HEK293 (cell line): ENCODE measurements around the gene OSTM1.
A peak's percentile ranks its signal among the peaks of the same experiment; 100 is the strongest.

ENCODE experiments used
- BCL11A ChIP-seq: fragments of 450-650 bp; formaldehyde crosslinking; IDR thresholded peaks from 2 replicates; pipeline ENCODE4 v1.5.1; 2016; ENCODE audit warnings: low read depth, missing biosample characterization, missing genetic modification characterization
- IKZF3 ChIP-seq: fragments of 450-650 bp; IDR thresholded peaks from 2 replicates; pipeline ENCODE4 v1.5.0; 2018; ENCODE audit warnings: missing biosample characterization, mild to moderate bottlenecking, missing genetic modification characterization, moderate library complexity
- KLF10 ChIP-seq: fragments of 450-650 bp; IDR thresholded peaks from 2 replicates; pipeline ENCODE4 v1.5.1; 2018; ENCODE audit warnings: missing biosample characterization, mild to moderate bottlenecking, missing genetic modification characterization
- KLF9 ChIP-seq: fragments of 450-650 bp; formaldehyde crosslinking; IDR thresholded peaks from 2 replicates; pipeline ENCODE4 v1.5.1; 2016; ENCODE audit warnings: missing biosample characterization, missing genetic modification characterization, low read depth
- REPIN1 ChIP-seq: fragments of 450-650 bp; formaldehyde crosslinking; IDR thresholded peaks from 2 replicates; pipeline ENCODE4 v1.5.1; 2017; ENCODE audit warnings: missing biosample characterization, missing genetic modification characterization, low read depth
- SALL2 ChIP-seq: fragments of 450-650 bp; formaldehyde crosslinking; IDR thresholded peaks from 2 replicates; pipeline ENCODE4 v1.5.0; 2017; ENCODE audit warnings: missing biosample characterization, mild to moderate bottlenecking, missing genetic modification characterization, borderline replicate concordance
- TSHZ1 ChIP-seq: fragments of 450-650 bp; formaldehyde crosslinking; IDR thresholded peaks from 2 replicates; pipeline ENCODE4 v1.5.1; 2016; ENCODE audit warnings: missing biosample characterization, missing genetic modification characterization, borderline replicate concordance
- YY1 ChIP-seq: fragments of 450-650 bp; formaldehyde crosslinking; IDR thresholded peaks from 2 replicates; pipeline ENCODE4 v1.5.1; 2018; ENCODE audit warnings: missing biosample characterization, missing genetic modification characterization
- ZBTB7A ChIP-seq: fragments of 450-650 bp; formaldehyde crosslinking; IDR thresholded peaks from 2 replicates; pipeline ENCODE4 v1.5.1; 2016; ENCODE audit warnings: low read depth, missing biosample characterization, missing genetic modification characterization
- ZIC2 ChIP-seq: fragments of 450-650 bp; formaldehyde crosslinking; IDR thresholded peaks from 2 replicates; pipeline ENCODE4 v1.5.1; 2016; ENCODE audit warnings: missing biosample characterization, missing genetic modification characterization
- ZNF10 ChIP-seq: fragments of 450-650 bp; formaldehyde crosslinking; IDR thresholded peaks from 2 replicates; pipeline ENCODE4 v1.5.1; 2017; ENCODE audit warnings: missing biosample characterization, missing genetic modification characterization
- ZNF112 ChIP-seq: fragments of 450-650 bp; formaldehyde crosslinking; IDR thresholded peaks from 2 replicates; pipeline ENCODE4 v1.5.0; 2017; ENCODE audit warnings: missing biosample characterization, missing genetic modification characterization
- ZNF214 ChIP-seq: fragments of 450-650 bp; formaldehyde crosslinking; IDR thresholded peaks from 2 replicates; pipeline ENCODE4 v1.5.1; 2017; ENCODE audit warnings: missing biosample characterization, mild to moderate bottlenecking, missing genetic modification characterization, borderline replicate concordance
- ZNF221 ChIP-seq: fragments of 450-650 bp; formaldehyde crosslinking; IDR thresholded peaks from 2 replicates; pipeline ENCODE4 v1.5.1; 2017; ENCODE audit warnings: missing biosample characterization, missing genetic modification characterization, borderline replicate concordance
- ZNF23 ChIP-seq: fragments of 450-650 bp; formaldehyde crosslinking; IDR thresholded peaks from 2 replicates; pipeline ENCODE4 v1.5.1; 2016; ENCODE audit warnings: missing biosample characterization, missing genetic modification characterization, borderline replicate concordance
- ZNF394 ChIP-seq: fragments of 450-650 bp; formaldehyde crosslinking; IDR thresholded peaks from 2 replicates; pipeline ENCODE4 v1.5.1; 2016; ENCODE audit warnings: missing biosample characterization, missing genetic modification characterization, mild to moderate bottlenecking, moderate library complexity, borderline replicate concordance
- ZNF48 ChIP-seq: fragments of 450-650 bp; formaldehyde crosslinking; IDR thresholded peaks from 2 replicates; pipeline ENCODE4 v1.5.1; 2016; ENCODE audit warnings: missing biosample characterization, missing genetic modification characterization
- ZNF521 ChIP-seq: fragments of 450-650 bp; formaldehyde crosslinking; IDR thresholded peaks from 2 replicates; pipeline ENCODE4 v1.5.1; 2017; ENCODE audit warnings: missing biosample characterization, mild to moderate bottlenecking, missing genetic modification characterization
- ZNF530 ChIP-seq: fragments of 450-650 bp; formaldehyde crosslinking; IDR thresholded peaks from 2 replicates; pipeline ENCODE4 v1.5.1; 2016; ENCODE audit warnings: low read depth, missing biosample characterization, missing genetic modification characterization
- ZNF558 ChIP-seq: fragments of 450-650 bp; formaldehyde crosslinking; IDR thresholded peaks from 2 replicates; pipeline ENCODE4 v1.5.1; 2016; ENCODE audit warnings: missing biosample characterization, missing genetic modification characterization
- ZNF610 ChIP-seq: fragments of 450-650 bp; formaldehyde crosslinking; IDR thresholded peaks from 2 replicates; pipeline ENCODE4 v1.5.1; 2016; ENCODE audit warnings: missing biosample characterization, missing genetic modification characterization, borderline replicate concordance
- ZNF701 ChIP-seq: fragments of 450-650 bp; formaldehyde crosslinking; IDR thresholded peaks from 2 replicates; pipeline ENCODE4 v1.5.1; 2016; ENCODE audit warnings: missing biosample characterization, missing genetic modification characterization
- ZNF785 ChIP-seq: fragments of 450-650 bp; formaldehyde crosslinking; IDR thresholded peaks from 2 replicates; pipeline ENCODE4 v1.5.1; 2016; ENCODE audit warnings: missing biosample characterization, missing genetic modification characterization
- TF ChIP-seq, protein P1 (sequence below): fragments of 450-650 bp; formaldehyde crosslinking; IDR thresholded peaks from 2 replicates; pipeline ENCODE4 v1.5.1; 2016; ENCODE audit warnings: missing biosample characterization, missing genetic modification characterization
- TF ChIP-seq, protein P2 (sequence below): fragments of 450-650 bp; formaldehyde crosslinking; IDR thresholded peaks from 2 replicates; pipeline ENCODE4 v1.5.1; 2016; ENCODE audit warnings: missing biosample characterization, missing genetic modification characterization, borderline replicate concordance

Gene OSTM1

DNA sequence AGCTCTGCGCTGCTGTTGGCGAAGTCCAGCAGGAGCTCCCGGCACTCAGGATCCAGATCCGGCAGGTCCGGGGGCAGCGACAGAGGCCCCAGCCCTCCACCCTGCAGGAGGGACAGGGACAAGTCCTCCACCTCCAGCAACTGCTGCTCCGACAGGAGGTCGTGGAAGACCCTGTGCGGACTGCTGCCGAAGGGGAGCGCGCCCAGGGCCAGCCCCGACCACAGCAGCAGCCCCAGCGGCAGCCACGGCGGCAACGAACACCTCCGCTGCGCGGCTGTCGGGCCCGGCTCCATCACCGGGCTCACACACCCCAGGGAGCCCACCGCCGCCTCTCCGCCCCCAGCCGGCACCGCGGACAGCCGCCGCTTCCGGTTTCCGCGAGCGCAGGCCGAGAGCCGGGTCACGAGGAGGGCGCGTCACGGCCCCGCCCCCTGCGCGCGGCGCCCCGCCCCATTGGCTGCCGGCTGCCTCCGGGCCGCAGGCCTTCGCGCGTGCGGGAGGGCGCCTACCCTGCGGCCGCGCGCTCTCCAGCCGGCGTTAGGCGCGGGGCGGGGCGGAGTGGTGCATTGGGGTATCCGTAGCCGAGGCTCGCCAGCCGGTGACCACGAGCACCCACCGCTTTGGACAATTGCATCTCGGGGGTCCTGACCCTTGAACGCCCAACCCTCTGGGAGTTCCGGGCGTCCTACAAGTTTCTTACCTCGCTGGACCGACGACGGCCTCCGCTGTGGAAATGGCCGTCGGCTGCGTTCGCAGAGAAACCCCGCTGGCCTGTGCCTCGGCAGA is at the start of gene OSTM1 (continued):
- TF ChIP-seq TSHZ1 (no peak), ZNF521 (tag by site-specific recombination) (no peak), ZNF112 (no peak), ZNF610 (tag by site-specific recombination) (0 out of 2 replicates have a peak, but pooled peaks have one; percentile 37), ZNF214 (no peak), ZNF701 (no peak), IKZF3 (tag by site-specific recombination) (no peak), SALL2 (no peak), ZNF10 (tag by site-specific recombination) (peak; percentile 88), ZBTB7A (tag by site-specific recombination) (peak; percentile 8; the same call in 1 of the 2 replicates), ZNF558 (tag by site-specific recombination) (no peak), YY1 (tag by site-specific recombination) (peak; percentile 86), REPIN1 (tag by site-specific recombination) (0 out of 2 replicates have a peak, but pooled peaks have one; percentile 30), ZNF48 (tag by site-specific recombination) (no peak), KLF9 (tag by site-specific recombination) (no peak; the same call in none of the 2 replicates), ZNF530 (tag by site-specific recombination) (no peak), ZIC2 (tag by site-specific recombination) (peak; percentile 66; the same call in 1 of the 2 replicates), ZNF221 (tag by site-specific recombination) (no peak), BCL11A (tag by site-specific recombination) (no peak), ZNF785 (tag by site-specific recombination) (no peak), ZNF394 (tag by site-specific recombination) (no peak), KLF10 (tag by site-specific recombination) (peak; percentile 82), ZNF23 (tag by site-specific recombination) (no peak)
- TF ChIP-seq, protein P1, sequence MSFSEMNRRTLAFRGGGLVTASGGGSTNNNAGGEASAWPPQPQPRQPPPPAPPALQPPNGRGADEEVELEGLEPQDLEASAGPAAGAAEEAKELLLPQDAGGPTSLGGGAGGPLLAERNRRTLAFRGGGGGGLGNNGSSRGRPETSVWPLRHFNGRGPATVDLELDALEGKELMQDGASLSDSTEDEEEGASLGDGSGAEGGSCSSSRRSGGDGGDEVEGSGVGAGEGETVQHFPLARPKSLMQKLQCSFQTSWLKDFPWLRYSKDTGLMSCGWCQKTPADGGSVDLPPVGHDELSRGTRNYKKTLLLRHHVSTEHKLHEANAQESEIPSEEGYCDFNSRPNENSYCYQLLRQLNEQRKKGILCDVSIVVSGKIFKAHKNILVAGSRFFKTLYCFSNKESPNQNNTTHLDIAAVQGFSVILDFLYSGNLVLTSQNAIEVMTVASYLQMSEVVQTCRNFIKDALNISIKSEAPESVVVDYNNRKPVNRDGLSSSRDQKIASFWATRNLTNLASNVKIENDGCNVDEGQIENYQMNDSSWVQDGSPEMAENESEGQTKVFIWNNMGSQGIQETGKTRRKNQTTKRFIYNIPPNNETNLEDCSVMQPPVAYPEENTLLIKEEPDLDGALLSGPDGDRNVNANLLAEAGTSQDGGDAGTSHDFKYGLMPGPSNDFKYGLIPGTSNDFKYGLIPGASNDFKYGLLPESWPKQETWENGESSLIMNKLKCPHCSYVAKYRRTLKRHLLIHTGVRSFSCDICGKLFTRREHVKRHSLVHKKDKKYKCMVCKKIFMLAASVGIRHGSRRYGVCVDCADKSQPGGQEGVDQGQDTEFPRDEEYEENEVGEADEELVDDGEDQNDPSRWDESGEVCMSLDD (tag by site-specific recombination): no peak
- TF ChIP-seq, protein P2, sequence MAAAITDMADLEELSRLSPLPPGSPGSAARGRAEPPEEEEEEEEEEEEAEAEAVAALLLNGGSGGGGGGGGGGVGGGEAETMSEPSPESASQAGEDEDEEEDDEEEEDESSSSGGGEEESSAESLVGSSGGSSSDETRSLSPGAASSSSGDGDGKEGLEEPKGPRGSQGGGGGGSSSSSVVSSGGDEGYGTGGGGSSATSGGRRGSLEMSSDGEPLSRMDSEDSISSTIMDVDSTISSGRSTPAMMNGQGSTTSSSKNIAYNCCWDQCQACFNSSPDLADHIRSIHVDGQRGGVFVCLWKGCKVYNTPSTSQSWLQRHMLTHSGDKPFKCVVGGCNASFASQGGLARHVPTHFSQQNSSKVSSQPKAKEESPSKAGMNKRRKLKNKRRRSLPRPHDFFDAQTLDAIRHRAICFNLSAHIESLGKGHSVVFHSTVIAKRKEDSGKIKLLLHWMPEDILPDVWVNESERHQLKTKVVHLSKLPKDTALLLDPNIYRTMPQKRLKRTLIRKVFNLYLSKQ (tag by site-specific recombination): no peak
